Measurements from ENCODE around the gene KRT25. TPM values are rescaled to one million over a fixed set of nuclear protein-coding genes. Genes with fewer than 3 reads are reported as not detected.
A peak's percentile ranks its signal among the peaks of the same experiment; 100 is the strongest.

Gene KRT25
- 0.19 TPM for polyA plus RNA-seq (ENCODE audit: insufficient read length)

GRCh38 chr17:40755231-40755630 lies at the start of gene KRT25:
TSS of gene KRT25 (minus strand) at chr17:40755331. CDS start at chr17:40755271, 60 bp downstream.
- no peak for DNase-seq

DNA sequence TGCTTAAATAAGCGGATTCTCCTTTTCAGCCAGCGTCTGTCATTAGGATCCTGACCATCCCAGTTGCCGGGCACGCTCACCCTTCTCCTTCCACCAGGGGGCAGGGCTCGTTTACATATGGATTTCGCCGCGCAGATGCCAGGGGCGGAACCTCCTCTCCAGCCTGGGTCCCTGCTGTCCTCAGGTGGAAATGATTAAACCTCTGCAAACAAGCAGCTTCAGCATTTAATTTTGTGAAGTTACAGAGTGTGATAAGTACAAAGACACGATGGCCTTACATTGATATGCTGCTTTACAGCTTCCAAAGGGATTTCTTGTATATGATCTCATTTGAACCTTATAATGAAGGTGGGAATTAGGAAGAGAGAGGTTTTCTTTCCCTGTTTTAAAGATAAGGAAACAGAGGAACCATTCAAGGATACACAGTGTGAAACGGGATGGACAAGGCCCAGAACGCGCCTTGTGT lies 48.5 kb upstream of the KRT25 start:
- peak; percentile 55 for DNase-seq

GRCh38 chr17:40801157-40801556 lies 46.0 kb upstream of the KRT25 start:
- DNase-seq = no peak

DNA sequence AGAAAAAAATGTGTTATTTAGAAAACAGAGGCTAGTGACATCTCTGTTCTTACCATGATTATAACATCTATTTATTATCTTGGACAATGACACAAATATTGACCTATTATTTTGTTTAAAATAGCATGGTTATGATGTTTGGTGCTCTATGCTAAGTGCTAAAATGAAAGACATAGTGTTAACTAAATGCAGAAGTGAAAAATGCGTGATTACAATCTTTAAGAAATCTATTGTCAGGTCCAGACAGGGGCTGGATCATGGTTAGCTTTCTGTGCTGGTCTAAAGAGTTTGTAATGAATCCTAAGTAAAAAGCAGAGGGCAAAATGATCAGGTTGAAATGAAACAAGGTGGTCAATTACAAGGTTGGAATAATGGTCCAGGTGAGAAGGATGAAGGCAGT lies 45.2 kb upstream of the KRT25 start:
- DNase-seq = no peak

- no peak for DNase-seq
Measured at GRCh38 chr17:40799859-40800258, 44.7 kb upstream of the KRT25 start, which contains the start of gene KRT28. TSS of gene KRT28 (minus strand) at chr17:40799959. CDS start at chr17:40799893, 66 bp downstream.

DNA sequence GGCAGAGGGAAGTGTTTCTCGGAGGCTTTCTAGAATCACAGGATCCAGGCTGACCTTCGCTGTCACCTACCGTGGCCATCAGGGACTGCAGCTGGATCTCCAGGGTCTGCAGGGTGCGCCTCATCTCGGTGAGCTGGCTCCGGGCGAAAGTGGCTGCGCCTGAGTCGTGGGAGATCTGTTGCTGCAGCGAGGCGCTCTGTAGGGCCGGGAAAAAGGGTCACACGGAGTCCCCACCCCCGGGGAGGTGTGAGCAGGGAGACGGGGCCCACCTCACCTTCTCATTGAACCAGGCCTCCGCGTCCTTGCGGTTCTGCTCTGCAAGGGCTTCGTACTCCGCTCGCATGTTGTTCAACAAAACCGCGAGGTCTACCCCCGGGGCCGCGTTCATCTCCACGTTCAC lies 41.7 kb upstream of the KRT25 start:
- no peak for DNase-seq

GRCh38 chr17:40795019-40795667 lies 40.0 kb upstream of the KRT25 start:
- no peak for DNase-seq

DNA sequence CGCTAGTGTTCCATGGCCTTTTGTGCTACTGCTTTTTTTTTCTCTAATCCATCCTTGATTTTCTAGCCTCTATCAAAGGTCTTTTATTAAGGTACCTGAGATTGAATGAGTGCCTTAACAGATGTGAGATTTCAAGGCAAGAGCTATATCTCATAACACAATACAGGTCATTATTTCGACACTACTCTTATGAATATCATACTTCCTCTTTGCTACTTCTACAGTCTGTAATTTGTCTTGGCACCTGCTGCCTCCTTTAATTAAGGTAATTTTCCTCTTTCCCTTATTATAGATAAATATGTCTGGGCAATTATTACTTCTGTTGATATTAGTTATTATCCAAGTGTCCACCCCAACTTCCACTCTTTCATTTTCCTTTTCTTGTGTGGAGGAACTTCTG lies 39.3 kb upstream of the KRT25 start:
- no peak for DNase-seq

DNA sequence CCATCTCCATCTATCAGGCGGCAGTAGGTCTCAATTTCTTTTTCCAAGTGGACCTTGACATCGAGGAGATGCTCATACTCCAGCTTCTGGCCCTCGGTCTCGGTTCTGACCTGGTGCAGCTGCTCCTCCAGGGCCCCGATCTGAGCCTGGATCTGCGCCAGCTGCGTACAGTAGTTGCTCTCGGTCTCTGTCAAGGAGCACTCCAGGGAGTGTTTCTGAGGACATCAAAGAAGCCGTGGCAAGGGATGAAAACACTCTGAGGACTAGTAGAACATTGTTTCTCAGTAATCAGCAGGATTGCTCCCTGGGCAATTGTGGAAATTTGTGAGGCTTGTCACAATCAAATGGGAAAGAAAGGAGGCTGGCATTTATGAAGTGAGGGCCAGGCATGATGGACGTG lies 38.7 kb upstream of the KRT25 start:
- no peak for DNase-seq

- DNase-seq = peak; percentile 61
Measured at GRCh38 chr17:40791787-40792436, 36.8 kb upstream of the KRT25 start.

GRCh38 chr17:40791111-40791510 lies 36.0 kb upstream of the KRT25 start:
- peak; percentile 34 for DNase-seq

DNA sequence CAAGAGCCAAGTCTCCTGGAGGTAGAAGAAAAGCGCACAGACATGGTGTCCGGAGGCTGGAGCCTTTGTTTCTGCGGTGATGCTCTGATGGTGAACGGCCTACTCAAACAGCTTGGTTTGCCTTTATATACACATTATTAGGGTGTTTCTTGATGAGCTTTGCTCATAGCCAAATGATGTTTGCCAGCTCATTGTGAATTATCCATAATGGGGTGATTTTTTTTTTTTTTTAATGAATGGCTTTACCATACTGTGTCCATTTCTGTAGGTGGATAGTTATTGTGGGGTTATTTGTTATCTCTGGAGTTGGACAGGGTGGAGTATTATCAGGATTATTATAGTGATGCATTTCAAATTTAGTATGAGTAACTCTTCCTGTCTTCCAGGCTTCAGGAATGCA lies 27.3 kb upstream of the KRT25 start, which contains the start of gene KRT27:
TSS of gene KRT27 (minus strand) at position 101 of the 400 bp plus-strand sequence. CDS start at position 44, 57 bp downstream.
- DNase-seq = no peak

DNA sequence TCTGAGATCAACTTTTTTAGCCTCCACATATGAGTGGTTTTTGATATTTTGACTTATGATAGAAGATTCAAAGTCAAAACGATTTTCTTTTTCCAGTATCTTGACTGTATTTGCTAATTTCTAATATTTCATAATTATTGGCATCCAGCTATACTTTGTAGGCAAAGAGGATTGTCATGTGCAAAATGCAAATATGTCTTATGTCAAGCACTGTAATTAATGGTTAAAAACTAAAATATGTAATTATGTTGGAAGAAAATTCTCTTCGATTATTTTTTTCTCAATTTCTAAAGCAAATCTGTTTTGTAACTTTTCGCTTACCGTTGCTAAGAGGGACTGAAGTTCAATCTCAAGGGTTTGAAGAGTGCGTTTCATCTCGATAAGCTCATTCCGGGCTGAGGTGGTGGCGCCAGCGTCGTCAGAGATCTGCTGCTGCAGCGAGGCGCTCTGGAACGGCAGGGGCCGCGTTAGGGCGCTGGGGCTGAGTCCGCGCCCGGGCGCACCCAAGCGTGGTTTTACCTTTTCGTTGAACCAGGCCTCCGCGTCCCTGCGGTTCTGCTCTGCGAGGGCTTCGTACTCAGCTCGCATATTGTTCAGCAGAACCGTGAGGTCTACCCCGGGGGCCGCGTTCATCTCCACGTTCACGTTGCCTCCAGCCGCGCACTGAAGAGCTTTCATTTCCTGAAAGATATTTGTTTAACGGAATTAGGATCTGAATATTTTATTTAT lies 24.2 kb upstream of the KRT25 start:
- DNase-seq = no peak

DNA sequence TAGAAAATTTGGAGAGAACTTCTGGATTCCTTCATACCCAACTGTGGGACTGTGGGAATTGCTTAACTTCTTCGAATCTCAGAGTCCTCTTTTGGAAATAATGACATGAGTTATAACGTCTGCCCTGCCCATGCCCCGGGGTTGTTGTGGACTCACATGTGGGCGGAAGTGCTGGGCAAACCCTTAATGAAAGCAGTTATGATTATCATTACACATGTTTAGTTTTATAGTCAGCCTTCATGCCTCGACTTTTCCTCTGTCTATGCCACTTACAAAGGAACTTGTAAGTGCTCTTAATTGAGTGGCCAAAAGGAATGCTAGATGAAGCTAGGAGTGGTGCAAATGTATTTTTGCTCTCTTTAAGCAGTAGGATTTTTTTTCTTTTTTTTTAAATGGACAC lies 23.3 kb upstream of the KRT25 start:
- no peak for DNase-seq

DNA sequence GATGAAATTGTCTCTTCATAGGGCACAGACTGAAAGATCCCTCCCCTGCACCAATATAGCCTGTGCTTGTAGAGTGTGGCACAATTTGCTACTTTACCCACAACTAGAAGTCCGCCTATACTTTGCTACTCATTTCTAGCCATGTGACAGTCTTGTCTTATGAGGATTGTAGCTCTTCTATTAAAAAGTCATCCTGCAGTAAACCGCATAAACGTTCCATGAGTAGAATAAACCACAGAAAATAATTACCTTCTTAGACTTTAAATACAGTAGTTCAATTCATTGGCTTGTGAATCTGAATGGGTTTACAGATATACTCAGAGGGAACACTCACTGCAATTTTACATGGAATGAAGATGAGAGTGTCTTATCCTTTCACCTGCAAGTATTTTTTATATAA lies 22.8 kb upstream of the KRT25 start:
- no peak for DNase-seq

- no peak for DNase-seq
Measured at GRCh38 chr17:40777459-40777858, 22.3 kb upstream of the KRT25 start.

GRCh38 chr17:40775945-40776344 lies 20.8 kb upstream of the KRT25 start:
- no peak for DNase-seq

DNA sequence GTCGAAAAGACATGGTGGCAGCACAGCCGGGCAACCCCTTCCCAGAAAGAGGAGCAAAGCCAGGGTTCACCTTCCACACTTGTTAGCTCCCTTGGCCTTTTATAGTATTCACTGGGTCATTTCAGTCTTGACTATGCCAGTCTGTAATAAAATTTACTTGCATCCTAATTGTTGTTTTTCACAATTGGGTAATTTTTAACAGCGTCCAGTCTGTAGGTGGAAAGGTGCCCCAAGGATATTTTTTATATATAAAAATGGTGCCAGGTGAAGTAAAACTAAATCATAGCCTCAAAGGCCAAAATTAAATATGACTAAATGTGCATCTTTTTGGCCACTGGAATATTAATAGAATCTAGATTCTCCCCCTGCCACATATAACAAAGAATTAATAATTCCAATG lies 17.0 kb upstream of the KRT25 start, which contains the start of gene KRT26:
TSS of gene KRT26 (minus strand) at position 101 of the 400 bp plus-strand sequence. CDS start at position 13, 88 bp downstream.
- no peak for DNase-seq

DNA sequence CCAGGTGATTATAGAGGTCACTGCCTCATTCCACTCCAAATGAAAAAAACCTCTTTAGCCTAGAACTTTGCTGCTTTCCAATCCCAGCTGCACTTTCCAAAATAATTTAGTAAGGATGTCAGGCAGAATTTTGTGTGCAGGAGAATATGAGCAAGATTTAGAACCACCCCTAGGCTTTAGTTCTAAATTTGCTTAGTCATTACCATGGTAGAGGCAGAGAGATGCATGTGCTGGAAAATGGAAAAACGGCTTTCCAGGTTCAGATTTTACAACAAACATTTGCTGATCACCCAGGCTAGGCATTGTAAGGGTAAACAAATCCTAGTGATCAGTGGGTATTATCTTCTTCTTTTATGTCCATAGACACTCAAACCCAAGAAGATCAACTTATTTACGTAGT lies 10.5 kb upstream of the KRT25 start:
- no peak for DNase-seq

- DNase-seq = no peak
Measured at GRCh38 chr17:40763752-40764151, 8.6 kb upstream of the KRT25 start.

- DNase-seq = no peak
Measured at GRCh38 chr17:40760105-40761016, 5.2 kb upstream of the KRT25 start.

- DNase-seq = no peak
Measured at GRCh38 chr17:40753804-40754203, 1.3 kb downstream of the KRT25 start.
